Peyer's patch (tissue), 4 donors: ENCODE measurements around the gene STON1. TPM values are rescaled to one million over a fixed set of nuclear protein-coding genes. Genes with fewer than 3 reads are reported as not detected.

Source experiments
- DNase-seq, 3 donors: peaks; one replicate each; pipeline ENCODE4 v3.0.0-alpha.2; 2017 to 2019
- H3K27ac ChIP-seq, 4 donors: fragments of 200-600 bp; sonication (generic); one replicate each; pipeline ENCODE4 v1.5.1; 2016 to 2019
- H3K27me3 ChIP-seq, 2 donors: fragments of 200-600 bp; sonication (generic); one replicate each; pipeline ENCODE4 v1.5.1; 2019
- H3K36me3 ChIP-seq, 3 donors: fragments of 200-600 bp; sonication (generic); one replicate each; pipeline ENCODE4 v1.5.1; 2016 to 2019
- H3K4me1 ChIP-seq, 4 donors: fragments of 200-600 bp; sonication (generic); one replicate each; pipeline ENCODE4 v1.5.1; 2016 to 2019
- H3K4me3 ChIP-seq, 4 donors: fragments of 200-600 bp; sonication (generic); 1 replicate in 3 of 4; 2 replicates in 1 of 4; pipeline ENCODE4 v1.5.1; 2016 to 2019; ENCODE audit warnings: mild to moderate bottlenecking in 1 of 4
- H3K9me3 ChIP-seq, 4 donors: fragments of 200-600 bp; sonication (generic); one replicate each; pipeline ENCODE4 v1.5.1; 2016 to 2019; ENCODE audit warnings: mild to moderate bottlenecking in 1 of 4
- CTCF ChIP-seq, 6 experiments: fragments of 450-650 bp in 4 of 6; fragments of 200-600 bp in 2 of 6; sonication (generic) in 1 of 6; IDR thresholded peaks; one replicate each; pipeline ENCODE4 v1.5.1; 2017 to 2019; ENCODE audit warnings: antibody characterized with exemption in 6 of 6, mild to moderate bottlenecking in 3 of 6, moderate library complexity in 1 of 6
- POLR2A ChIP-seq, 2 donors: fragments of 450-650 bp; IDR thresholded peaks; one replicate each; pipeline ENCODE4 v1.5.1; 2017; ENCODE audit warnings: antibody characterized with exemption in 2 of 2, mild to moderate bottlenecking in 2 of 2, moderate library complexity in 2 of 2
- total RNA-seq, 4 donors: library from RNA; depleted of rRNA; stranded (reverse); fragments of >200 nt; gene quantifications; one replicate each; pipeline ENCODE4 v1.1.0, GENCODE V29; 2016

Gene STON1
- total RNA-seq, 4 donors from 2014 or later = 3.9 to 22.3 (median 7.1) TPM

GRCh38 chr2:48540237-48540935 is 10.4 kb downstream of the STON1 start:
- Histone ChIP-seq H3K4me3 (no peak overlapping the region), H3K27ac (no peak overlapping the region)
- TF ChIP-seq CTCF (IDR thresholded peaks at IDR 0.05) = no peak
- no peak for TF ChIP-seq POLR2A (IDR thresholded peaks at IDR 0.05)

GRCh38 chr2:48541666-48542389 is 11.9 kb downstream of the STON1 start:
- H3K27me3 ChIP-seq = no peaks in the 10 kb centered on the region
- no peak for DNase-seq
- TF ChIP-seq CTCF (IDR thresholded peaks at IDR 0.05) = no peak
- no peak for TF ChIP-seq POLR2A (IDR thresholded peaks at IDR 0.05)
- H3K36me3 ChIP-seq = no peaks in the 10 kb centered on the region
- no peak overlapping the region for H3K27ac ChIP-seq
- H3K4me1 ChIP-seq = no peaks in the 10 kb centered on the region
- no peaks in the 10 kb centered on the region for H3K9me3 ChIP-seq
- no peak overlapping the region for H3K4me3 ChIP-seq

More at GRCh38 chr2:48540237-48540935, 10.4 kb downstream of the STON1 start:
- H3K4me1 ChIP-seq = no peaks in the 10 kb centered on the region
- no peaks in the 10 kb centered on the region for H3K9me3 ChIP-seq
- H3K27me3 ChIP-seq = no peaks in the 10 kb centered on the region
- no peak for DNase-seq
- no peaks in the 10 kb centered on the region for H3K36me3 ChIP-seq

- DNase-seq = no peak
- TF ChIP-seq CTCF (IDR thresholded peaks at IDR 0.05) = no peak
- no peak for TF ChIP-seq POLR2A (IDR thresholded peaks at IDR 0.05)
- Histone ChIP-seq H3K4me1 (no peaks in the 10 kb centered on the region), H3K27me3 (no peaks in the 10 kb centered on the region), H3K9me3 (no peaks in the 10 kb centered on the region), H3K36me3 (no peaks in the 10 kb centered on the region), H3K4me3 (no peak overlapping the region), H3K27ac (no peak overlapping the region)
These were observed 13.9 kb downstream of the STON1 start for GRCh38 chr2:48543895-48544294.

GRCh38 chr2:48545244-48545643 is 15.3 kb downstream of the STON1 start:
- no peak overlapping the region for H3K4me3 ChIP-seq
- H3K27ac ChIP-seq = no peak overlapping the region
- H3K36me3 ChIP-seq = no peaks in the 10 kb centered on the region
- no peaks in the 10 kb centered on the region for H3K27me3 ChIP-seq
- H3K4me1 ChIP-seq = no peaks in the 10 kb centered on the region
- no peak for DNase-seq
- TF ChIP-seq POLR2A (IDR thresholded peaks at IDR 0.05) (no peak), CTCF (IDR thresholded peaks at IDR 0.05) (no peak)
- H3K9me3 ChIP-seq = no peaks in the 10 kb centered on the region

- TF ChIP-seq CTCF (IDR thresholded peaks at IDR 0.05) (no peak), POLR2A (IDR thresholded peaks at IDR 0.05) (no peak)
- H3K4me3 ChIP-seq = no peak overlapping the region
- DNase-seq = no peak
- no peaks in the 10 kb centered on the region for H3K4me1 ChIP-seq
- H3K9me3 ChIP-seq = no peaks in the 10 kb centered on the region
- no peaks in the 10 kb centered on the region for H3K36me3 ChIP-seq
- H3K27me3 ChIP-seq = no peaks in the 10 kb centered on the region
- peak overlapping the region in 1 of 4 donors; percentile 33 for H3K27ac ChIP-seq
These were observed 18.9 kb downstream of the STON1 start for GRCh38 chr2:48548840-48549239.
